Gastroesophageal sphincter (tissue), 4 donors: Measurements from ENCODE around the gene UNC93B1. TPM values are rescaled to one million over a fixed set of nuclear protein-coding genes. Genes with fewer than 3 reads are reported as not detected.
"Not testable (repeated sequence)": the region's sequence is repeated elsewhere in the genome, so short reads cannot be mapped to it uniquely, and the experiment has no call there.

Experiments
- ATAC-seq: fragments of 150-250 bp; one replicate; pipeline ENCODE4 v1.9.1; 2016; ENCODE audit warnings: mild to moderate bottlenecking, moderate library complexity
- H3K27ac ChIP-seq, 4 donors: fragments of 200-600 bp; sonication (generic) in 3 of 4; 1 replicate in 3 of 4; 2 replicates in 1 of 4; pipeline ENCODE4 v1.5.1; 2016 to 2019
- H3K27me3 ChIP-seq: fragments of 200-600 bp; sonication (generic); one replicate; pipeline ENCODE4 v1.5.1; 2019
- H3K36me3 ChIP-seq, 2 donors: fragments of 200-600 bp; sonication (generic); one replicate each; pipeline ENCODE4 v1.5.1; 2019; ENCODE audit warnings: control low read depth in 1 of 2
- H3K4me1 ChIP-seq, 3 donors: fragments of 200-600 bp; sonication (generic); 1 replicate in 2 of 3; 2 replicates in 1 of 3; pipeline ENCODE4 v1.5.1; 2016 to 2019; ENCODE audit warnings: control low read depth in 2 of 3
- H3K4me3 ChIP-seq, 2 donors: fragments of 200-600 bp; sonication (generic); one replicate each; pipeline ENCODE4 v1.5.1; 2019; ENCODE audit warnings: mild to moderate bottlenecking in 1 of 2, moderate library complexity in 1 of 2
- H3K9me3 ChIP-seq, 3 donors: fragments of 200-600 bp; sonication (generic); one replicate each; pipeline ENCODE4 v1.5.1; 2017 to 2019; ENCODE audit warnings: control low read depth in 2 of 3
- CTCF ChIP-seq, 4 experiments: fragments of 200-600 bp in 2 of 4; fragments of 450-650 bp in 2 of 4; sonication (generic) in 1 of 4; IDR thresholded peaks; one replicate each; pipeline ENCODE4 v1.5.1; 2017 to 2019; ENCODE audit warnings: antibody characterized with exemption in 4 of 4, mild to moderate bottlenecking in 2 of 4, moderate library complexity in 2 of 4
- EP300 ChIP-seq: sonication (generic); formaldehyde crosslinking; IDR thresholded peaks from one replicate; pipeline ENCODE4 v1.6.1; 2017; ENCODE audit warnings: antibody characterized with exemption, mild to moderate bottlenecking
- POLR2A ChIP-seq, 2 donors: fragments of 450-650 bp; IDR thresholded peaks; one replicate each; pipeline ENCODE4 v1.6.1; 2017; ENCODE audit warnings: antibody characterized with exemption in 2 of 2, mild to moderate bottlenecking in 2 of 2, moderate library complexity in 1 of 2
- POLR2AphosphoS5 ChIP-seq: sonication (generic); formaldehyde crosslinking; IDR thresholded peaks from one replicate; pipeline ENCODE4 v1.6.1; 2017; ENCODE audit warnings: antibody characterized with exemption
- WGBS, 2 donors: methylation state at CpG; one replicate each; pipeline ENCODE4 v1.1.5; 2018; ENCODE audit warnings: low coverage in 1 of 2; 5-methylcytosine and 5-hydroxymethylcytosine counted together
- total RNA-seq, 4 donors: library from RNA; depleted of rRNA; stranded (reverse); fragments of >200 nt; gene quantifications; one replicate each; pipeline ENCODE4 v1.1.0, GENCODE V29; 2016

Gene UNC93B1
- total RNA-seq, 4 donors from 2014 or later: 12.6 to 33.0 (median 26.1) TPM

DNA sequence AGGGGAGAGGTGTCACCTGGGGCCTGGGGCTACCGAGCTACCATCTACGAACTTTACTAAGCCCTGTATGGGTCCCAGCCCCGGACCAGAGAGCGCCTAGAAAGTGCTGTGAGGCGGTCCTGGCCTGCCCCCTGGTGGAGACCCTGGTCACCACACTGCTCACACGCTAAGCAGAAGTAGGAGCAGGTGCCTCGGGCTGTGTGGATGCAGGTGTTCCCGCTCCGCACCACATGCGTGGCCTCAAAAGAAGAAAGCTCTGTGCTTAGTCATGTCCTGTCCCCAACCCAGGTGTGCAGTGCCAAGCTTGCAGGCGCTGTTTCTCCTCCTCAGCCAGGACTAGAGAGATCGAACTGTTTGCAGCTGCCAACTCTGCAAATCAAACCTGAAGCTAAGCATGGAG is 10.1 kb downstream of the UNC93B1 start:
- H3K27ac ChIP-seq, H3K4me3 ChIP-seq, H3K9me3 ChIP-seq, ATAC-seq: not testable (repeated sequence)
- peaks cover 0 to 13% (median 8%) of the 10 kb centered on the region in 3 donors for H3K4me1 ChIP-seq
- no CpG with 5 or more reads among the region's 12 CpGs for WGBS, 2 donors
- H3K27me3 ChIP-seq: peaks cover 14% of the 10 kb centered on the region
- TF ChIP-seq CTCF (IDR thresholded peaks at IDR 0.05): peak in 3 of 4 experiments; percentile 51 to 58 (median 58)
- H3K36me3 ChIP-seq: peaks cover 0 to 16% of the 10 kb centered on the region in 2 donors

DNA sequence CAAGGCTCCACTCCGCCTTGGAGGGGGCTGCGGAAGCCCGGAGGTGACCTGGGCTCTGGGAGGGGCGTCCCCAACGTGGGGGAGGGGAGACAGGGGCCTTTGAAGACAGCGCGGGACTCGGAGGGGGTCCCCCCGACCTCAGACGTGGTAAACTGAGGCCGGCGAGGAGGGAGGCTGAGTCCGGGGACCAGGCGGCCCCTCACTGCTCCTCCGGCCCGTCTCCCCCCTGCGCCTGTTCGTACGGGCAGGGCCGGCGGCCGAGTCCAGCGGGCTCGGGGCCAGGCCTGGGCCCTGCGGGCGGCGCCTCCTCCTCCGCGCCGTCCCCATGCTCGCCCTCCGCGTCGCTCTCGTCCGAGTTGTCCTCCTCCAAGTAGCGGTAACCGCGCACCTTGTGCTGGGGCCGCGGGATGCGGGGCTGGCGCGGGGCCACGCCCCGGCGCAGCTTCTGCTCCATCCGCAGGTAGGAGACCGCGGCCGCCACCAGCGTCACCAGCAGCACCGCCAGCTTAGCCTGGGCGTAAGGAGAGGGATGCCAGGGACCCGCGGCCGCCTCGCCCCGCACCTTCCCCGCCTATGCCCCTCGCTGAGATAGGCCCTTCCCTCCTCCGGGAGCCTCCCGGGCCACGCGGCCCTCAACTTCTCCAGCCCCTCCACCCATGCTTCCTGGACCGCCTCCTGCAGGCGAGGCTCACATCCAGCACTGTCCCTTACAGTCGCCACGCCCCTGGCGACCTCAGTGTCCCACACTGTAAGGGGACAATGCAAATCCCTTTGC is 12.4 kb downstream of the UNC93B1 start:
- peaks cover 0 to 13% (median 8%) of the 10 kb centered on the region in 3 donors for H3K4me1 ChIP-seq
- peaks cover 14% of the 10 kb centered on the region for H3K27me3 ChIP-seq
- peaks cover 0 to 16% of the 10 kb centered on the region in 2 donors for H3K36me3 ChIP-seq
- H3K4me3 ChIP-seq: peak overlapping the region in 1 of 2 donors; percentile 33
- ATAC-seq, H3K9me3 ChIP-seq: not testable (repeated sequence)
- 20% methylated on average over 2 of the region's 70 CpGs for WGBS, 2 donors
- H3K27ac ChIP-seq: peak overlapping the region in 1 of 4 donors; percentile 32

DNA sequence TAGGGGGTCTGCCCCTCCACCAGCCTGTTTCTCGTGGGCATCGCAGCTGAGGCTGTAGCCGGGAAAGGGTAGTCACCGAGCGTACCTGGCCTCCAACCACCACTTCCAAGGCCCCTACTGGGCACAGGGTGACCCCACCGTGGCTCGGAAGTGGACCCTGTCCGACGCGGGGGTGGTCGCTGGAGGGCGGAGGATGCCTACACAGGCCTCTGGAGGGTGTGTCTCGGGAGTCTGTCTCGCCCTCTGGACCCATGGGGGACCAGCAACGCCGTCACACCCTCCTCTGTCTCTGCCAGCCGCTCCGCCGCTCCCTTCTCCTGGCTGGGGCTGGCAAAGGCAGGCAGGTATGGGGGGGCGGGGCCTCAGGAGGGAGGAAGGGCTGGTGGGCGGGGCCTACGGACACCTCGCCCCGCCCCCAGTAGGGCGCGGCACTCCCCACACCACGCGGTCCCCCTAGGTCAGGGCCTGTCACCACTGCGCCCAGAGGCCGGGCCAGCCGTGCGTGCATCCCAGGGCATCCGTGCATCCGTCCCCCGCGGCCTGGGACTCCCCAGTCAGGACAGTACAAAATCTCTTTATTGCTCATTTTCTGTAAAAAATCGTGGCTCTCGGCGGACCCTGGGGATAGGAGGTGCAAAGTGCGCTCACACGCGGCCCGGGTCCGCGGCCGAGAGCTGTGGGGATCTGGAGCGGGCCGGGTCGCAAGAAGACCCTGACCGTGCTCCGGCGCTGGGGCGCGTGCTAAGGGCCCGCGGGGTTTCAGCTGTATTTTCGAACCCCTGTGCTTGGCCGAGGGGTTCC is 13.2 kb downstream of the UNC93B1 start:
- WGBS, 2 donors: no CpG with 5 or more reads among the region's 58 CpGs
- ATAC-seq, H3K36me3 ChIP-seq, H3K9me3 ChIP-seq, H3K27ac ChIP-seq: not testable (repeated sequence)
- Histone ChIP-seq H3K4me3 (peak overlapping the region in 1 of 2 donors; percentile 33), H3K27me3 (peaks cover 14% of the 10 kb centered on the region), H3K4me1 (peaks cover 0 to 13% (median 8%) of the 10 kb centered on the region in 3 donors)

GRCh38 chr11:67985302-67985701 is 18.6 kb downstream of the UNC93B1 start:
- not testable (repeated sequence) for H3K4me1 ChIP-seq, H3K9me3 ChIP-seq, ATAC-seq, H3K27ac ChIP-seq, H3K4me3 ChIP-seq, H3K36me3 ChIP-seq
- 77 to 80% methylated on average over 6 of the region's 6 CpGs for WGBS, 2 donors
- peaks cover 26% of the 10 kb centered on the region for H3K27me3 ChIP-seq

- 80% methylated on average over 5 of the region's 29 CpGs; no CpG with 5 or more reads in 1 of the 2 donors for WGBS, 2 donors
- TF ChIP-seq POLR2AphosphoS5 (no peak), POLR2A (IDR thresholded peaks at IDR 0.05) (no peak), EP300 (no peak), CTCF (IDR thresholded peaks at IDR 0.05) (no peak)
- peaks cover 26% of the 10 kb centered on the region for H3K27me3 ChIP-seq
- no peak overlapping the region for H3K4me3 ChIP-seq
- no peak for ATAC-seq
- H3K27ac ChIP-seq: no peak overlapping the region
- no peaks in the 10 kb centered on the region for H3K4me1 ChIP-seq
- no peaks in the 10 kb centered on the region for H3K9me3 ChIP-seq
- no peaks in the 10 kb centered on the region for H3K36me3 ChIP-seq
Observed at GRCh38 chr11:67983951-67984350, 19.9 kb downstream of the UNC93B1 start.

DNA sequence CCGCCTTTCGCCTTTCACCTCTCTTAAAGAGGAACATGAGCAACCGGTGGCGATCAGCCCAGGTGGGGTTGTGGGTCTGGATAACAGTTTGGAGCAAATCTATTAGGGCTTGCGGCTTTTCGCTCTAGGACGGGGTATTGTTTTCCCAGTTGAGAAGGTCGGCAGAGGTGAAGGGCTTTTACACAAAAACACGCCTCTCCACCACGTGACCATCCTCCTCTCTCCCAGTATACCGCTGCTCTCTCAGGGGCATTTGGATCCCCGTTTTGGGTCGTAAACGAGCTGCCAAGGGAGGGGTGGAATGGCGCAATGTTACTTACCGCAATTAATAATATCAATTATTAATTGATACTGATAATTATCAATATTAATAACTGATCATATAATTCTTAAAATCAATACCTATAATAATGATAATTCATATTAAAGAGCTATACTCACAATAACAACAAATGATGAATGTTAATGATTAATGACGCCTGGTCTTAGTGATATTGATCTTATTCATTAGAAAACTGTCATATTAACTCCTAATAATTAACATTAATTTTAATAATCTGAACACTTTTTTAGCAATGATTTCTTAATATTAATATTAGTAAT is 21.5 kb downstream of the UNC93B1 start:
- 64 to 87% methylated on average over 5 to 12 of the region's 17 CpGs for WGBS, 2 donors
- H3K4me1 ChIP-seq, H3K4me3 ChIP-seq, H3K9me3 ChIP-seq, H3K36me3 ChIP-seq, ATAC-seq, H3K27ac ChIP-seq: not testable (repeated sequence)
- H3K27me3 ChIP-seq: peaks cover 33% of the 10 kb centered on the region

DNA sequence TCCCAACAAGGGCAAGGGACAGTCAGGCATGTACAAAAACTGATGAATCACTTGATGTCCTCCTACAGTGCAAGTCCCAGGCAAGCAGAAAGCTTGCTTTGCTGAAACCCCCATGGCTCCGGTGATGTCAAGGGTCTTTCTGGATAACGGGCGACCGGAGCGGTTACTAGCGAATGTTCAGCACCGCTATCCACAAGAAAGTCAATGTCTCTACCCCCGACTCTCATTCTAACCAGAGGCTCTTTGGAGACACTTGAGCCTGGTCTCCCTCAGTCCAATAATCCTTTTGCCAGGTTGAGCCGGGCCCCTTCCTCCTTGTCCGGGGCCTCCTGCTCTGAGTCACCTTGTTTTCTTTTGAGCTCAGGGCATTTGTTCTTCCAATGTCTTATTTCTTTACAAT is 22.7 kb downstream of the UNC93B1 start:
- H3K27ac ChIP-seq, H3K9me3 ChIP-seq, H3K4me3 ChIP-seq, H3K4me1 ChIP-seq, ATAC-seq, H3K36me3 ChIP-seq: not testable (repeated sequence)
- 83 to 89% methylated on average over 9 to 10 of the region's 10 CpGs for WGBS, 2 donors
- H3K27me3 ChIP-seq: peaks cover 40% of the 10 kb centered on the region

GRCh38 chr11:67978766-67979418 is 25.0 kb downstream of the UNC93B1 start:
- not testable (repeated sequence) for H3K27ac ChIP-seq, H3K9me3 ChIP-seq
- 46 to 55% methylated on average over 5 to 16 of the region's 17 CpGs for WGBS, 2 donors

GRCh38 chr11:67974746-67975145 is 29.2 kb downstream of the UNC93B1 start:
- H3K27ac ChIP-seq, ATAC-seq, H3K4me1 ChIP-seq, H3K36me3 ChIP-seq, H3K4me3 ChIP-seq, H3K9me3 ChIP-seq: not testable (repeated sequence)
- WGBS, 2 donors: 74 to 90% methylated on average over 5 to 8 of the region's 12 CpGs
- peaks cover 24% of the 10 kb centered on the region for H3K27me3 ChIP-seq

More at GRCh38 chr11:67978766-67979418, 25.0 kb downstream of the UNC93B1 start:
- not testable (repeated sequence) for H3K4me1 ChIP-seq, H3K36me3 ChIP-seq, H3K4me3 ChIP-seq, ATAC-seq
- H3K27me3 ChIP-seq: peaks cover 30% of the 10 kb centered on the region

GRCh38 chr11:67965830-67966348 is 38.0 kb downstream of the UNC93B1 start:
- H3K36me3 ChIP-seq, H3K9me3 ChIP-seq, H3K27ac ChIP-seq, H3K4me3 ChIP-seq, H3K4me1 ChIP-seq, ATAC-seq: not testable (repeated sequence)
- H3K27me3 ChIP-seq: peaks cover 13% of the 10 kb centered on the region
- 85 to 91% methylated on average over 4 to 6 of the region's 19 CpGs for WGBS, 2 donors
